HTR-8/SVneo (cell line): Measurements from ENCODE around the gene THRB.
A peak's percentile ranks its signal among the peaks of the same experiment; 100 is the strongest.
"Not testable (repeated sequence)": the region's sequence is repeated elsewhere in the genome, so short reads cannot be mapped to it uniquely, and the experiment has no call there.

ENCODE experiments used
- DNase-seq: peaks from one replicate; pipeline ENCODE4 v3.0.0; 2011; ENCODE audit warnings: low spot score, mixed read lengths; ENCODE audit not compliant: insufficient read length
- FAIRE-seq: peaks from 2 replicates; lab custom pipeline; 2011; peaks lifted over from hg19 to GRCh38; lab: Jason Lieb, UNC

THRB gene

DNA sequence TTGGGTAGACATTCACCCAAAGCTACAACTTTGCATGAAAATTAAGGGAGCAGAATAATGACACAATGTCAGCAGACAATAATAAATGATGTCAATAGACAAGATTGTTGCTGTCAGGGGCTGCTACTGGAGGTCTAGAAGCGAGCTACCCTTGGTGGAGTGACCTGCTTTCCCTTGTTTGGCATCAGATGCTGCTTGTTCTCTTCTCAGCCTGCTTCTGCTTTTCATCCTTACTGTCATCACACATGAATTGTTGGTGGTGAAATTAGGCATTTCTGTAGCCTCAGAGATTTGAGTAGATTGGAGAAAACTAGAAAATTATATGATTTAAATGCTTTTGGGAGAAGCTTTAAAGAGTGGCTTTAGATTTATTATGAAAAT is 355.8 kb downstream of the THRB start:
- DNase-seq (no peak), FAIRE-seq (no peak)

DNA sequence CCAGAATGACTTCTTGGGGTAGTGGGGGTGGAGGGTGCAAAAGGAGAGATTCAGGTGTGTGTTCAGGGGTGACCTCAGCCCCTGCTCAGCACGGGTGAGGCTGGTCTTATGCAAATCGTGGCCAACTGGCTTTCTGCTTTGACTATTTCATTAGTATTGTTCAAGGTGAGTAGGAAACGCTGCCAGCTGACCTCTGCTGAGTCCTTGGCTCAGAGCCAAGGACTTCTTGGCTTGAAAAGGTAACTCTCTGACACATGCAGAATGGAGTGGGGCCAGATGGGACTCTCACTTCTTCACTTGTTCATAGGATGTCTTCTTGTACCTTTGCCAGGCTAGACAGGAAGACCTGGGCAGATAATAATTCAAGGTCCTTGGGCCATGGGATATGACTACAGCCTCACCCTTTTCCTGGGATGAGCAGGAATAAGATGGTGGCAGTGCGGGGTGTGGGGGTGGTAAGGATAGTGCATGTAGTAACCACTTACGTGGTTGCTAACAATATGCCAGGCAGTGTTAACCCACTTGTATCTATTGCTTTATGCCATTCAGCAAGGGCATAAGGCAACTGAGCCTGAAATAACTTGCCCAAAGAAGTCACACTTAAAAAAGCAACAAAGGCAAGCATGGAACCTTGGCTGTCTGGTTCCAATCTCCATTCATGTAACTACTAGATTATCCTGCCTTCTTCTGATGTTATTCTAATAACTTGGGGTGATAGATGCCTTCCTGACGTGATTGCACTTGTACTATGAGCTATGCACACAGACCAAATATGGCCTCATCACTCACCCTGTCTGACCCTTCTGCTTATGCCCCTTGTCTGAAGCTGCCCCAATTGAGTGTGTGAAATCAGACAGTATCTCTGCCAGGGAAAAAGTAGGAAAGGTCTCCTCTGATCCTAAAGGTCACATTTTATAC is 356.4 kb downstream of the THRB start:
- FAIRE-seq (no peak), DNase-seq (no peak)

DNA sequence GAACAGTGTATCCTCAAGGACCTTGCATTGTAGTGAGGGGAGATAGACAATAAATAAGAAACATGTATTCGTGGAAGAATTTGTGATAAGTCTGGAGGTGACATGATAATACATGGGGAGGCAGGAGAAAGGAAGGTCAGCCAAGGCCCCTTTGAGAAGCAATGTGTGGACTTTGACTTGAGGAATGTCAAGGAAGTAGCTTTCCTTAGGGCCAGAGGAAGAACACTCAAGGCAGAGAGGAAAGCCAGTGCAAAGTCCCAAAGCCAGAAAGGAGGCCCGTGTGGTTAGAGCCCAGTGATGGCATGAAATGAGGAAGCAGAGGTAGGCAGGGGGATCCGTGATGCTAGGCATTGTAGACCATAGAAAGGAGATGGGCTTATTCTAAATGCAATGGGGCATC is 357.3 kb downstream of the THRB start:
- no peak for FAIRE-seq
- DNase-seq, result no peak

DNA sequence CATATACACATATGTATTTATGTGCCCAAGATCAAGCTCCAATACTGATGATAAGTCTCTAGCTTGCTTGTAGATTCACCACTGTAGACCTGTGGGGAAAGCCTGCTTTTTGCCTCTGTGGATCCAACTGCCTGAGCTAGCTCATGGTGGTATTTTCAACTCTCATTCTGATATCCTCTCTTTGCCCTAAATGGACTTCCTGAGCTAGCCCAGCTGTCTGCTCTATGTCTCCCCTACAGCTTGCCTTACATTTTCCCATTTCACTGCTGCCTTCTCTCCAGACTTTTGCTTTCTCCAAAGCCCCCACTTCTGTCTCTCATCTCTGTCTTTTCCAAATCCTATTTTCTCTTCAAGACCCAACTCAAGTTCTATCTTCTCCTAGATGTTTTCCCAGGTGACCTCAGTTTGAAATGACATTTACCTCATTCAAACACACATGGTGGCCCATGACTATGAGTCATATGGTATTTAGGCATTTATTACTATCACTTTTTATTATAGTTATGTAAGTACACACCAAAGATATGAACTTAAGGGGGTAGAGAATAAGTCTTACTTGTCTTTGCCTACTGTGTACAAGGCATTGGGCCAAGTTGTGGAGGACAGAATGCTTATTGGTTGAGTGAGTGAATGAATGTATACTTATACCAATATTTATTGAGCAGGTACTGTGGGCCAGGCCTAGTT is 357.9 kb downstream of the THRB start:
- DNase-seq (no peak), FAIRE-seq (no peak)

DNA sequence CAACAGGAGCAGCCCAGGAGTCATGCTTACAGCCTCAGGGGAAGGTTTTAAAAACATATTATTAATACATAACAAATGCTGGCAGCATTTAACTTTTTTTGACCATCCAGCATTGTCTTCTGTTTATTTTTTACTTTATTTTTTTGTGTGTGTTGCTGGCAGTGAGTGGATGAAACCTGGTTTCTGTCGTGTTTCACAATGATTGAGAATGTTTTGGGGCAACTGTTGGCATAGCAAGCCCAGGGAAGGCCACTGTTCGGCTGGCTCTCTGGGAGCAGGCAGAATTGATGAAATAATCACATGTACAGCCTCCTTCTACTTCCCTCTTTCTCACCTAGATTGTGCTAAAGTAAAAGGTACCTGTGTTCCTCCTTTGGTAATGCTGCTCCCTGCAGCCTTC is 359.4 kb downstream of the THRB start:
- FAIRE-seq (no peak), DNase-seq (no peak)

GRCh38 chr3:24133942-24134341 is 360.7 kb downstream of the THRB start:
- DNase-seq (no peak), FAIRE-seq (no peak)

DNA sequence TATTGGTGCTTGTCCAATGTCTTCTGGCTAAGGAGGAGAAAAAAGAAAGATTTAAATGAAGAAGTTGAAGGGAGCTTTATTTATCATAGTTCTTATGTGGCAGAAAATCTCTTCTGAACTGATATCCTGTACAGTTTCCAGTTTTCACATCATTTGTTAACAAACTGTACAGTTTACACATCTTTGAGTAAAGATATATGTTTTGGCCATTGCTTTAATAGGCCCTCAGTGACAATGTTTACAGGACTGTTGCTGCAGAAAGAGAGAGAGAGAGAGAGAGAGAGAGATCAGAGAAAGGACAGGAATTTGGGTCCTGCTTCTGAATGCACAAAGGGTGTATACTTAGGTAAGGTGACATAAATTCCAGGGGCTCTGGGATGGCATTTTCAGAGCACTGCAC is 361.2 kb downstream of the THRB start:
- no peak for DNase-seq
- FAIRE-seq, result no peak

DNA sequence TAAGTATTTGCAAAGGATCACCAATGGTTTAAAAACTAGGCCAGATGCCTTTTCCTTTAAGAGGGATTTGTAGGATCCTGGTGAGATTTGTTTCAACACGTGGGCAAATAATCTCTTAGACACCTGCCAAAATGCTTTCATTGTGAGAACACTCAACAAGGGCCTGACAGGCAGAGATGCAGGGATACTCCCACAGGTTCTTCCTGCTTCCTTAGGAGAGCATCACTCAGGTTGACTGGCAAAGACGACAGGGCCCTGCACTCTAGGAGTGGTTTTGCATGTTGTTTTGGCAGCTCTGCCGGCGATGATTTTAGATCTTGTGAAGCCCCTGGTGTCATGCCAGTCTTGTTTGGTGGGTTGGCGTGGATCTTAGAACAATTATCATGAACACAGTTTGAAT is 365.1 kb downstream of the THRB start:
- DNase-seq (no peak), FAIRE-seq (no peak)

DNA sequence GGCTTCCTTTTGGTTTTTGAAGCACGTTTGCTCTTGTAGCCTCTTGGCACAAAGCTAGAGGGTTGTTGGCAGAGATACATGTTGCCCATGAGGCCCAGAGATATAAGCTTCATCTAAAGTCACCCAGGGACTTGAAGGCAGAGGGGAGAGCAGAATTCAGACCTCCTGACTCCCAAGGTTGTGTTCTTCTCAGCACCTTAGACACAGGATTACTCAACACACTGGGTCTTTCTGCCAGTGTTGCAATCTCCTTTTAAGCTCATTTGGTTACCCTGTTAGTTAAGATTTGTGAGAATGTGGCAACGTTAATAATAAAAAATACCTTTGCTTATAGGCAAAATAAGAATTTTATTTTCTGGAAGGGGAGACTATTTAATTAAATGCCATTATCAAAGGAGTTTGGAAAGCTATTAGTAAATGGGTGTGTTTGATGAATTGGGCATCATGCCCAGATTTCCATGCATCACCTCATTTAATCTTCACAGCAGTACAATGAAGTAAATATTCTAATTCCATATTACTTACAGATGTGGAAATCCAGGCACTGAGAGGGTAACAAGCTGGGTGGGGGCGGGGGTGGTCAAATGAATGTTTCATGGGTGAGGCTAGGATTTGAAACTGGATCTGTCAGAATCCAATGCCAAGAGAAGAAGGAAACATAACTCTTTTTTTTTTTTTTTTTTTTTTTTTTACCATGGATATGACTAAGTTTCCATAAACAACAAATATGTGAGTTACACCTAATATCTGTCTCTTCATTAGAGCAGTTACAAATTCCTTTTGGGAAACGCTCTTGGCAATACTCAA is 366.2 kb downstream of the THRB start:
- FAIRE-seq (no peak), DNase-seq (peak; percentile 13)

DNA sequence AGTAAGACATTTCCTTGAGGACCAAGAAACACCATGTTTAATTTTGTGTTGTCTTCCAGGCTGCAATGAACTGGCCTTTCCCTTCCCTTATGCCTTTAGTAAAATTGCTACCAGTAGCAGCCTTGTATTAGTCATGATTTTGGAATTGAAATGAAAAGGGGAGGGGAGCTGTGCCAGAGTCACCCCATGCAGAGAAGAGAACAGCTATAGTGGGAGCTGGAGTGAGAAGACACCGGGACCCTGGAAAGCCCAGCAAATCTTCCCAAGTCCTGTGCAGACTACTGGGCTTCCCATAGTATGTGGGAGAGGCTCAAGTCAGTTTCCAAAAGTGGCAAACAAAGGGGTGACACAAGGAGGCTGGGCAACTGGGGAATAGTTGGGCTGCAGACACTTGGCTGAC is 371.1 kb downstream of the THRB start:
- FAIRE-seq (no peak), DNase-seq (peak; percentile 34)

GRCh38 chr3:24120434-24120833 is 374.2 kb downstream of the THRB start:
- FAIRE-seq, result no peak
- DNase-seq, result no peak

DNA sequence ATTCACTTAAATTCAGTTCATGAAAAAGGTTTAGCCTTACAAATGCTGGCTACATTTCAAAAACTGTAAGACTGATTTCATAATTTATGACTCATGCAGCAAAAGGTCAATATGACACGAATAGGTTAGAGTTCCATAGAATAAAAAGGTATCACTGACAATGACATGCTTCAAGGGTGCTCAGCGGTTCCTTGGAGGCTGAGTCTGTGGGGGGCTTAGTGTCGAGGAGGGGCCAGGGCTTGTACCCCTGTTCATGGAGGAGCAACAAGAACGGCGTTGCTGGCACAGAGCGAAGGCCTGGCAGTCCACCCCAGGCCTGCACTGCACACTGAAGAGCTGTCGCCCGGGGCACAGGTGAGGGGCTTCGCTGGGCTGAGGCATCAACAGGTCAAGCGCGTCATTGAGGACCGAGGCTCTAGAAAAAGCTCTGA is 375.3 kb downstream of the THRB start:
- DNase-seq, result peak; percentile 39
- FAIRE-seq, result no peak

DNA sequence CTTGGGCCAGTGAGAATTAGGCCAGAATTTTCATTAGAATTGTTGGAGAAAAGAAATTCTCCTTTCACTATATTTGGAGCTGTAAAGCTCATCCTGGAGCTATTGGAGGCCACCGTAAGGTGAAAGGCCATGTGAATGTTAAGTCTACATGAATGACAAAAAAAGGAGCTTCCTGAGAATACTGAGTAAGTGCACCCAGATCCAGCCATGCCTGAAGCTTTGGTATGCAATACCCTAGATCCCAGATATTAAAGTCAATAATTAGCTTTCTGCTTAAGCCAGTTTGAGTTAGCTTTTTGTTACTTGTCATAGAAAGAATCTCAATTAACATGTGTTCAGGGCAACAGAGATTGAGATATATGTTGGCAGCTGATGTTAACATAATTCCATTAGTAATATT is 377.1 kb downstream of the THRB start:
- no peak for FAIRE-seq
- no peak for DNase-seq

DNA sequence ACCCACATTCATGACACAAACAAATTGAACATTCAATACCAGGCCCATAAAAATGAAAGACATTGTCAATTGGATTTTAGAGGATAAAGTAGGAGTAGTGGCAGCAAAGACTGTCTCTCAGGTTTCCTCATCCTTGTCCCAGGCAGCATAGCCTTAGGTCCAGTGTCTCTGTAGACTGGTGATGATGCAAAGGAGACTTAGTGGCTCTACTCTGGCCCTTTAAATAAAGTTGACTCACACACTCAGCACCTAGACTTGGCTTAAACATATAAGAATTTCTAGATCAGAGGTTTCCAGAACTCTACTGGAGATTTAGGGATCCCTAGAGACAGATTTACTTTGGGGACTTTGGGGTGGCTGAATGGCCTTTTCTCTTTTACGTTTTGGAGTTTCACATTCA is 382.9 kb downstream of the THRB start:
- FAIRE-seq (no peak), DNase-seq (no peak)

DNA sequence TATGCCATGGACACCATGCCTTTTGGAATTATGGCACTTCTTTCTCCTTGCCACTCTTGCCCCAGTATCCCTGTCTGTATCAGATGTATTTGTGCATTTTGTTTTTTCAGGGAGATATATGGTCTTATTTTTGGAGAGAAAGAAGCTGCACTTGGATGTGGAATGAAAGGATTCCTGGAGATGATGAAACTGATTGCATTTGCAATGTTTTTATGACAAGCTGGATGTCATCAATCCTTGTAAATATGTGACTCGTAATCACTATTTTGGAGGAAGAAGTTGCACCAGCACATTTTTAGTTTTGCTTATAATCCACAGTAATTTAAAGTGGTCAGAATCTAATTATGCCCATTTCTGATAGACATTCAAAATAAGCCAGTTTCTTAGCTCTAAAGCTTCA is 384.6 kb downstream of the THRB start:
- DNase-seq (no peak), FAIRE-seq (no peak)

DNA sequence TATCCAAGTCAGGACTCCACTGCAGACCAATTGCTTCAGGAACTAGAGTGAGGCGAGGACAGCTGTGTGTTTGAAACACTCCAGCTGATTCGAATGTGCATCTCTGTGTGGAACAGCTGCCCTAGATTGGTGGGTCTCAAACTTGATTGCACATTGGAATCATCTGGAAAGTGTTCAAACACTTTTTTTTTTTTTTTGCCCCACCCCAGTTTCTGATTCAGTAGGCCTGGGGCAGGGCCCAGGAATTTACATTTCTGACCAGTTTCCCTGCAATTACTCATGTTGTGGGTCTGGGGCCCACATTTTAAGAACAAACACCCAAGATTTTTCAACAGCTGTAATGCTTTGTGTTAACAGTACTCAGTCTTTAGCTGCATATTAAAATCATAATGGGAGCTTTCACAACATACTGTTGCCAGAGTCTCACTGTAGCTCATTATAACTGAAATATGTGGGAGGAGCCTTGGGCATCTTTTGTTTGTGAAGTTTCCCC is 392.9 kb downstream of the THRB start:
- DNase-seq, result no peak
- FAIRE-seq, result no peak

DNA sequence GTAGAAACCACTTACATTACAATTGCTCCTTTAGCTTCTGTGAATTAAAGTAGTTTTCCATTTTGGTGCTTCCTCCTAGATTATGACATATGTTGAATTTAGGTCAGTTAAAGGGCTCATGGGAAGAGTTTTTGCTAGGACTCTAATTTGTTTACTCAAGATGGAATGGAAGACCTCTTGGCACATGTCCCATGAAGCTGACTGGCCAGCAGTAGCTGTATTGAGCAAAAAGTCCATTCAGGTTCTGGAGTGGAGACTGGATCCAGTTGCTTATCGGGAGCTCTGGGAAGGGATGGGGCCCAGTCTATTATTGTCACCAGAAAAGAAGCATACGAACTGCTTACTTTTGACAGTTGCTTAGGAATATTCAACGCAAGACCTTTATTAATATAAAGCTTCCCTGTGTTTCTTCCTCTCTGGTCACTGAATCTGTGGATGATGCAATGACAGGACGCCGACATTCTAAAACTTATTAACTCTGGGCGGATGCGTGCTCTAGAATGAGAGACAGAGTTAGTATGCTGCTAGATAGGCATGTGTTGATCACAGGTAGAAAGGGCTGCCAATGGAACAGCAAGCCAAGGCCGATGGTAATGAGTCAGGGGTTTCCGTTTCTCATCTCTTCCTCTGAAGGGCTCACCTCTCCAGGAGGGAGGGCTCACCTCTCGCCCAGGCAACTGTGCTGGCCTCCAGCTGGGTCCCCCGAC is 393.8 kb downstream of the THRB start:
- DNase-seq (no peak), FAIRE-seq (no peak)

DNA sequence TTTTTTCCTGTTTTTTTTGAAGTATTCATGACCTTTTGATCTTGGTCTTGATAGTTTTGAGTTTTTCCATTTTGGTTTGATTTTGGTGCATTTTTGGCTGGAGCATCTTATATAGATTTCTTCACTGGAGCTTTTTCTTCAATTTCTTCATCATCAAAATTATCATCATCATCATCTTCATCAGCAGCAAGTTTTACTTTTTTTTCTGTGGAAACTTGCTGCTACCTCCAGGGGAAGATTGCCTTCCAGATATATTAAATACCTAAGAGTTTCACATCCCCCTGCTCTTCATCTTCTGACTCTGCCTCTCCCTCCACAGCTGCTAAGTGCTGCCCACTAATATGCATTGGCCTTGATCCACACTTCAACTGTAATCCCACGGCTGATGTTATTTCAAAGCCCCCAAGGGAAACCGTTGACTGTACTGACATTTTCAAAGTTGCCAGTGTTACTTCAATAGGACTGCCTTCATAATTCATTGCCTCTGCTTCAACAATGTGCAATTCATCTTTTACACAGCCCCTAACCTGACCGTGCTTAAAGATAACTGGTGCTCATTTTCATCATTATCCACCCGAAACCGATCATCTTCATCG is 397.9 kb downstream of the THRB start:
- FAIRE-seq, result no peak
- no peak for DNase-seq

GRCh38 chr3:24096271-24096670 is 398.4 kb downstream of the THRB start:
- DNase-seq (no peak), FAIRE-seq (no peak)

DNA sequence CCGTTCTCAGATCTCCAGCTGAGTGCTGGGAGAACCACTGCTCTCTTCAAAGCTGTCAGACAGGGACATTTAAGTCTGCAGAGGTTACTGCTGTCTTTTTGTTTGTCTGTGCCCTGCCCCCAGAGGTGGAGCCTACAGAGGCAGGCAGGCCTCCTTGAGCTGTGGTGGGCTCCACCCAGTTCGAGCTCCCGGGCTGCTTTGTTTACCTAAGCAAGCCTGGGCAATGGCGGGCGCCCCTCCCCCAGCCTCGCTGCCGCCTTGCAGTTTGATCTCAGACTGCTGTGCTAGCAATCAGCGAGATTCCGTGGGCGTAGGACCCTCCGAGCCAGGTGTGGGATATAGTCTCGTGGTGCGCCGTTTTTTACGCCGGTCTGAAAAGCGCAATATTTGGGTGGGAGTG is 399.8 kb downstream of the THRB start:
- DNase-seq, FAIRE-seq: not testable (repeated sequence)
